Measurements from ENCODE around the gene RUNDC3A. TPM values are rescaled to one million over a fixed set of nuclear protein-coding genes. Genes with fewer than 3 reads are reported as not detected.

RUNDC3A gene
- total RNA-seq, 2 donors from 2014 or later, result 0.37 to 0.55 TPM

DNA sequence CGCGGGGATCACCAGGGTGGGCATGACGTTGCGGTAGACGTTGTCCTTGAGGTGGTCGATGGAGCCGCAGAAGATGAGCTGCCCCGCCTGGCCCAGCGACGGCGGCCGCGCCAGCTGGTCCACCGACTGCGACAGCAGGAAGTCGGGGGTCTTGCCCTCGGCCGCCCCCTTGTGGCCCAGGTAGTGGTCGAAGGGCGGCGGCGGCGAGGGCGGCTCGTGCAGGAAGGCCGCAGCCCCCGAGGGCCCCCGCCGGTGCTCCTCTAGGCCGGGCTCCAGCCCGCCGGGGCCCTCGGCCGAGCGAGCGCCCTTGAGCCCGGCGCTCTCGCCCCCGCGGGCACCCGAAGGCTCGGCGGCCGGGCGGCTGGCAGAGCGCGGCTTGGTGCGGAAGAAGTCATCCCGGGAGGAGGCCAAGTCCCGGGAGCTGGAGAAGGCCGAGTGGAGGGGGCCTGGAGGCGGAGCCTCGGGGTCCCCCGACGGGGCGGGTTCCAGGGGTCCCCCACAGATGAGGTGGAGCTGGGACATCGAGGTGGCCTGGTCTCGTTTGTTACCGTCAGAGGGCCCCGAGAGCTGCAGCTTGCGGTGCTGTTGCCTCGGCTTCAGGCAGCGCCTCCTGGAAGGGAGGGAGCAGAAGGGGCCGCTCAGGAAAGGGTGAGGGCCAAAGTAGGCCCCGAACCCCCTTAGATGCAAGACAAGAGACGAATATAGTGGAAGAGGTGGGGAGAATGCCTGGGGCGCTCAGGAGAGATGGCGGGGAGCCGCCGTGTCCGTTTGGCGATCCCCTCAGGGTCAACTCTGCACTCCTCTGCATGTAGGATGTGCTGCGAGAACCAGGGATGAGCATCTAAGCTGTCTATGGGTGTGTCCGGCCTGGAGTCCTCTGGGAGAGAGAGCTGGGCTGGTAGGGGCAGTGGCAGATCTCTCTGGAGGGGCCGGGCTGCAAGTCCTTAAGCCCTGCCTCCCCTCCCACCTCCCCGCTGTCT lies 46.5 kb downstream of the RUNDC3A start:
- Mint-ChIP-seq H3K4me1 (peaks cover 13% of the 10 kb centered on the region), H3K27ac (no peak overlapping the region), H3K4me3 (peak overlapping the region; percentile 77), H3K36me3 (ENCODE audit: low read depth) (peaks cover 2% of the 10 kb centered on the region), H3K27me3 (no peaks in the 10 kb centered on the region)
- H3K9me3 ChIP-seq (ENCODE audit: control insufficient read depth, low read length, poor library complexity, severe bottlenecking), result no peaks in the 10 kb centered on the region
- ATAC-seq (peak; percentile 51), DNase-seq (peak; percentile 38 to 57 (median 44))

DNA sequence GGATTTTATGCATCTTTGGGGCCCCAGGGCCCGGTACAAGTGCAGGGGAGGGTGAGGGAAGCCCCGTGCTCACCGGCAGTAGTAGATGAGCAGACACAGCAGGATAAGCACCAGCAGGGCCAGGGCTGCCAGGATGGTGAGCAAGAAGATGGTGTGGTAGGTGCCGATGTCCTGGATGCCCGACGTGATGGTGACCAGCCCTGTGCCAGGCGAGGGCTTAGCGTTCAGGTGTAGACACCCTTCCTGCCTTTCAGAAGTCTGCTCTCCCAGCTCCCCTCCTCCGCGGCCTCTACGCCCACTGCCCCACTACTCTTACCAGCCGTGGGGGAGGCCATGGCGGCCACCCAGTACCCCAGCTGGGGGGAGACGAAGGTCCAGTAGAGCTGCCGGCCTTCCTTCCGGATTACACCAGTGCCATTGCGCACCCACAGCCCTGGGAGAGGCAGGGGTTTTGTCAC lies 47.3 kb downstream of the RUNDC3A start:
- Mint-ChIP-seq H3K36me3 (ENCODE audit: low read depth) (peaks cover 2% of the 10 kb centered on the region), H3K27me3 (peaks cover 6% of the 10 kb centered on the region), H3K4me3 (no peak overlapping the region), H3K4me1 (peaks cover 11% of the 10 kb centered on the region), H3K27ac (no peak overlapping the region)
- DNase-seq (no peak), ATAC-seq (no peak)
- no peaks in the 10 kb centered on the region for H3K9me3 ChIP-seq (ENCODE audit: control insufficient read depth, low read length, poor library complexity, severe bottlenecking)

DNA sequence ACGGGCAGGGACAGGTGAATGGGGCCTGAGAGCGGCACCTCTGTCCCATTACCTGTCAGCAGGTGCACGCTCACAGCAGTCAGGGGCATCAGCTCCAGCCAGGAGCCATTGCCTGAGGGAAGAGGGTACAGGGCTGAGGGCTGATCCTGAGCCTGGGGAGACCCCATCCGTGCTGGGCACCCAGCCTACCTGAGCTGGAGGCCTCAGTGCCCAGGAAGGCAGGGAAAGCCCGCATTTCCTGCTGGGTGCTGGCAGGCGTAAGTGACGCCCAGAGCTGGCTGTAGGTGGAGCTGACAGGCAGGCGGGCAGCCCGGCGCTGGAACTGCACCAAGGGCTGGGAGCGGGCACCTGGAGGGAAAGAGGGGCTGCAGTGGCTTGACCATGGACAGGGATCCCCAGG lies 47.8 kb downstream of the RUNDC3A start:
- Mint-ChIP-seq H3K27me3 (peaks cover 6% of the 10 kb centered on the region), H3K4me3 (no peak overlapping the region), H3K4me1 (peaks cover 11% of the 10 kb centered on the region), H3K27ac (no peak overlapping the region), H3K36me3 (ENCODE audit: low read depth) (peaks cover 2% of the 10 kb centered on the region)
- H3K9me3 ChIP-seq (ENCODE audit: control insufficient read depth, low read length, poor library complexity, severe bottlenecking), result no peaks in the 10 kb centered on the region
- DNase-seq (no peak), ATAC-seq (no peak)

DNA sequence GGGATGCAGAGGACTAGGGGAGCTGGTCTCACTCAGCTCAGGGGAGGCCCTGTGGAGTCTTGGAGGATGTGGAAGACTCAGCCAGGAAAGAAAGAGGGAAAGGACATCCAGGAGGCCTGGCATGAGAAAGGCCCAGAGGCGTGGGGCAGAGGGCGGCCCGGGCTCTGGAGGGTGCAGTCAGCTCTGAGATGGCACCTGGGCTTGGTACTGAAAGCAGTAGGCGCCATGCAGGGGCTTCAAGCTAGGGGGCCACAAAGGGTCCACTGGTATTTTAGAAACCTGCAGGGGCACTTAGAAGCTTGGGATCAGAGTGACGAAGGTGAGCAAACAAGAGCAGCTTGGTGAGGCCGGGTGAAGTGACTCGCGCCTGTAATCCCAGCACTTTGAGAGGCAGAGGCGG lies 49.7 kb downstream of the RUNDC3A start:
- no peak for DNase-seq
- H3K27me3 Mint-ChIP-seq, result peaks cover 10% of the 10 kb centered on the region
- no peaks in the 10 kb centered on the region for H3K36me3 Mint-ChIP-seq (ENCODE audit: low read depth)
- peaks cover 7% of the 10 kb centered on the region for H3K4me1 Mint-ChIP-seq
- ATAC-seq, result no peak
- no peak overlapping the region for H3K27ac Mint-ChIP-seq
- no peak overlapping the region for H3K4me3 Mint-ChIP-seq
- no peaks in the 10 kb centered on the region for H3K9me3 ChIP-seq (ENCODE audit: control insufficient read depth, low read length, poor library complexity, severe bottlenecking)

DNA sequence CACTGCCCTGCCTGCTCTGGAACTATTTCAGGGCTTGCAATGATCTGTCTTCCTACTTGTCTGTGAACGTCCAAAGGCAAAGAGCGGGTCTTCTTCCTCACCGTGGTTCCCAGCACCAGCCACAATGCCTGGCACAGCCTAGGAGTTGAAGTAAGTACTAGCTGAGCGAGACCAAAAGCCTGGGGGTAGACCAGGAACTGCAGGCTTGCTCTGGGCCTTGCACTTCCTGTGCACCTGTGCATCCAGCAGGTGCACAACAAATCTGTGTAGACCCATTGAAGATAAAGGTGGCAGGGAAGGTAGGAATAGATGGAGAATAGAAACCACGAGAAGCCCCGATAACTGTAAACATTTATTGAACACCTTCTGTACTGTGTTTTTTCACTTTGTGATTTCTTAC lies 50.6 kb downstream of the RUNDC3A start:
- Mint-ChIP-seq H3K4me3 (no peak overlapping the region), H3K27ac (no peak overlapping the region), H3K4me1 (peaks cover 7% of the 10 kb centered on the region), H3K27me3 (peaks cover 10% of the 10 kb centered on the region), H3K36me3 (ENCODE audit: low read depth) (no peaks in the 10 kb centered on the region)
- DNase-seq (no peak), ATAC-seq (no peak)
- H3K9me3 ChIP-seq (ENCODE audit: control insufficient read depth, low read length, poor library complexity, severe bottlenecking), result no peaks in the 10 kb centered on the region

DNA sequence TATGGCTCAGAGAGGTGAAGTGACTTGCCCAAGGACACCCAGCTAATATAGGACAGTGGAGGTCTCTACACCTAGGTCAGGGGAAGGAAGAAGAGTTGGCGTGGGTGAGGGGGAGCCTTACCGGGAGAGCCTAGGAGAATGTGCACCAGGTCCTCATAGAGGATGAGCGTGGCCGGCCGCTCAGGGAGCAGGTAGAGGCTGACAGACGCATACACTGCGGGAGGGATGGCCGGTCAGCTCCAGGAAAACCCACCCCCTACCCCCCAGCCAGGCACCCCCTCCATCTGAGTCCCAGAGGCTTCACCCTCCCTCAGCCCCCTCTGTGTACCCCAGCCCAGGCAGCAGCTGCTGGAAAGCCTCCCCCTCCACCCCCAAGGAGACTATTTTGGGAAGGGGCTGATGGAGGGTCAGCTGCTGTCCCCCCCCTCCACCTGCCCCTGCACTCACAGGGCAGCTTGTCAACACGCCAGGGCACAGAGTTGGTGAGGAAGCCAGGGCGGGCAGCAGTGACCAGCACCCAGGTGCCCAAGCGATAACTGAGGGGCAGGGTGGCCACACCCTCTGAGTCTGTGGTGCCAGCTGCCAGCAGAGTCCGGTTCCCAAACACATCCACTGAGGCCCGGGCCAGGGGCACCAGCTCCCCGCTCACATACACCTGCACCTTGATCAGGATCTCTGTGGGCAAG lies 51.2 kb downstream of the RUNDC3A start:
- DNase-seq (no peak), ATAC-seq (no peak)
- peaks cover 12% of the 10 kb centered on the region for H3K27me3 Mint-ChIP-seq
- no peak overlapping the region for H3K27ac Mint-ChIP-seq
- H3K4me3 Mint-ChIP-seq, result no peak overlapping the region
- no peaks in the 10 kb centered on the region for H3K9me3 ChIP-seq (ENCODE audit: control insufficient read depth, low read length, poor library complexity, severe bottlenecking)
- peaks cover 7% of the 10 kb centered on the region for H3K4me1 Mint-ChIP-seq
- no peaks in the 10 kb centered on the region for H3K36me3 Mint-ChIP-seq (ENCODE audit: low read depth)

DNA sequence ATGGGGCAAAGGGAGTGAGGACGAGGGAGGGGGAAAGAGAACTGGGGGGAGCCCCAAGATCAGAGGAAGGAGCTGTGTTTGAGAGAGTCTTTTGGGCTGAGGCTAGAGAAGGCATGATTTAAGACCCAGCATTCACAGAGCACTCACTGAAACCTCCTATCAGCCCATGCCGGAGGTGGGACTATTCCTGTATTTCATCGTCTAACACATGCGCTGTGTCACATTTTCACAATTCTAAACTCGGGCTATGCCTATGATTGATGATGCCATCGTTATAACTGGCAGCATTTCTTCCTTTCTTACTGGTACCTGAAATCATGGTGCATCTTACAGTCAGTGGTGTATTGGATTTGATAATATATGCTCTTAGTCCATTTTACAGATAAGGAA lies 51.7 kb downstream of the RUNDC3A start:
- ATAC-seq, result no peak
- no peaks in the 10 kb centered on the region for H3K9me3 ChIP-seq (ENCODE audit: control insufficient read depth, low read length, poor library complexity, severe bottlenecking)
- Mint-ChIP-seq H3K36me3 (ENCODE audit: low read depth) (no peaks in the 10 kb centered on the region), H3K4me3 (no peak overlapping the region), H3K27me3 (peaks cover 17% of the 10 kb centered on the region), H3K4me1 (peaks cover 7% of the 10 kb centered on the region), H3K27ac (no peak overlapping the region)
- DNase-seq, result no peak

DNA sequence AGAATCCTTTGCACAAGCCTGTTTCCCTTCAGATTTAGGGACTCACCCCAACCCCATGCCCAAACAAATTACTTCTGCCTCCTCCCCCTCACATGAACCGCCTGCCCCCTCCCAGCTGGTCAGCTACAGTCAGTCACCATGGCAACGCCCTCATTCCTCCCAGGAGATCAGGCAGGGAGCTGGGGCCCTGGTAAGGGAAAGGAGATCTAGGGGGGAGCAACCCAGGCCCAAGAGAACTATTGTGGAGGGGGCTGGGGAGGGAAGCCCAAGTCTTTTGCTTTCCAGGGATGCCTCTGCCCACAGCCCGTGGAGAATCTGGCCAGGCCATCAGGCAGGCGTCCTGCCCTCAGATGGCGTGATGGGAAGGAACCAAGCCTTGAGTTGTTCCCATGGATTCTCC lies 52.4 kb downstream of the RUNDC3A start:
- Mint-ChIP-seq H3K27ac (no peak overlapping the region), H3K36me3 (ENCODE audit: low read depth) (no peaks in the 10 kb centered on the region), H3K4me1 (peaks cover 7% of the 10 kb centered on the region), H3K27me3 (peaks cover 24% of the 10 kb centered on the region), H3K4me3 (no peak overlapping the region)
- ATAC-seq, result no peak
- no peak for DNase-seq
- H3K9me3 ChIP-seq (ENCODE audit: control insufficient read depth, low read length, poor library complexity, severe bottlenecking), result no peaks in the 10 kb centered on the region

DNA sequence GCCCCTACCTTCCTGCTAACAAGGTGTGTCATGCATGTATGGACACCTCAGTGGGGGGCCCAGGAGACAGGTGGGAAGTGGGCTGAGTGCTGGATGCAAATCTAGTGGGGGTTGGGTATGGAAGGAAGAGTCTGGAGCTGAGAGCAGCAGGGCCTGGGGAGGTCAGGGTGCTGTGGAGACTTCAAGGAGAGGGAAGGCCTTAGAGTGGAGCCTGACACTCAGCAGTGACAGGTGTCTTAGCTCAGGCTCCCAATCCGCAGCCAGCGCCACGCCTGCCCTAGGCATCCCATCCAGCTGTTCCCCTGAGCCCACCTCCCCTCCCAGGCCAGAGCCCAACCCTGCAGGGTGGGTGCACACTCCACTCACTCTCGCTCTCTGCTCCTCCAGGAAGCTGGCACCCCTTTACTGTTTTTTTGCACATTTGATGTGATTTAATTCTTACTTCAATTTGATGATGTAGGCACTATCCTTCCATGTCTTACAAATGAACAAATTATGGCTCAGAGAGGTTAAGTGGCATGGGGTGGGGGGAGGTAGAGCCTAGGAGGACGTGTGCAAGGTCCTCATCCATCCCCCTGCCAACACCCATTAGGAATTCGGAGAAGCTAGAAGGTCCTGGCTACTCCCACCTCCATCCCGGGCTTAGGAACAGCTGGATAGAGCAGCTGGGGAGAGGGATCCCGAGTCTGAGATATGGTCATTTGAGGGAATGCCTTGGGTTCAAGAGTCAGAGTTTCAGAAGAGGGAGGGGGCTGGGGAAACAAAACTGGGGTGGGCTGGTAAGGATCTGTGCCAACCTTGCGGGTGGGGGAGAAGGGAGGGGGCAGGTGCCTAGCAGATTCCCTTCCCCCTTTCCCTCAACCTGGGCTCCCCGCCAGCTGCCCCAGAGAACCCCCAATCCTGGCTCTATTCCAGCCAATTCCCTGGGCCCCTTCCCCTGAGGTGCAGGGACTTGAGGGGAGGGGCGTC lies 53.2 kb downstream of the RUNDC3A start:
- Mint-ChIP-seq H3K27me3 (peaks cover 32% of the 10 kb centered on the region), H3K4me3 (peak overlapping the region; percentile 31), H3K4me1 (peaks cover 7% of the 10 kb centered on the region), H3K27ac (no peak overlapping the region), H3K36me3 (ENCODE audit: low read depth) (no peaks in the 10 kb centered on the region)
- DNase-seq (no peak), ATAC-seq (no peak)
- no peaks in the 10 kb centered on the region for H3K9me3 ChIP-seq (ENCODE audit: control insufficient read depth, low read length, poor library complexity, severe bottlenecking)

DNA sequence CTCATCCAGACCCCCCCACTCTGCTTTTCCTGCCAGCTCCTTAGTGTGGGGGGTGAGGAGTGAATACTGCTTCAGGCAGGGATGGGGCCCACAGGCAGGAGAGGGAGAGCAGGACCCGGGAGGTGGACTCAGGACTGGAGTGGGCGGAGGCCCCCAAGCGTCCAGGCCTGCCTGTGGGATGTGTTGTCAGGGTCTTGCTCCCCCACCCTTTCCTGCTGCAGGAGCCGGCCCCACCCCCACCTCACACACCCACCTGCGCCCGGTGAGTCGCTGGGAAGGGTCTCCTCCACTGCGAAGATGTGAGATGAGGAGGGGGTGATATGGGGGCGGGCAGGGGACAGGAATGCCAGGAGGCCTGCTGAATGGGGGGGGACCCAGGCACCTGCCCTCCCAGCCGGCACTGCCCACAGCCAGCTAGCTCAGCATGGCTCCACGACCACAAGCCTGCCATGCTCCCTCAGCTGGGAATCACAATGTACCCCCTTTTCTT lies 54.1 kb downstream of the RUNDC3A start:
- Mint-ChIP-seq H3K36me3 (ENCODE audit: low read depth) (no peaks in the 10 kb centered on the region), H3K27me3 (peaks cover 41% of the 10 kb centered on the region), H3K4me1 (peaks cover 7% of the 10 kb centered on the region), H3K4me3 (peak overlapping the region; percentile 80), H3K27ac (no peak overlapping the region)
- ATAC-seq (no peak), DNase-seq (no peak)
- H3K9me3 ChIP-seq (ENCODE audit: control insufficient read depth, low read length, poor library complexity, severe bottlenecking), result no peaks in the 10 kb centered on the region

DNA sequence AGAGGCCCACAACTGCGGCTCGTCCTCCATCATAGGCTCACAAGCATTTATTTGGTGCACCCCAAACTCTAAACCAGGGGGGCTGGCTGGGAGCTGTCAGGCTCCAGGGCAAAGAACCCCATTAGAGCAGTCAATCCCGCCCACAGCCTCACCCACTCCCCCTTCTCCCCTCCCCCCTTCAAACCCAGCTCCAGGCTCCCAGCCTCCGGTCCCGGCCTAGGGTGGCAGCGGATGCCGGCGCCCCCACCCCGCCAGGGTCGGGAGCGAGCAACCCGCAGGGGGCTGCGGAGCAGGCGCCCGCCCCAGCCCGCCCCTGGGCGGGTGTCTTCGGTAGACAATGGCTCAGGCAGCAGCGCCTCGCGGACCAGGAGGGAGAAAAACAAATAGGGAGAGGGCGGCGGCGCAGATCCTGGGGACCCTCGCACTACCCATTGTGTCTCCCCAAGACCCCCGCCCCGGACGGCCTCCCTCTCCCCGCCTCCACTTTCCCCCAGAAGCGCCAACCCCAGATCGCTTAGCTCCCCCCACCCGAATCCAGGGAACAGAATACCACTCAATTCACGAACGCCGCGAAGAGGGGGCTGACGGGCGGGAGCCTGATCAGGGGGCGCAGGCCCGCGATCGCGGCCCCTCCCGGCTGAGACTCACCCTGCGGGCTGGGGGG lies 54.7 kb downstream of the RUNDC3A start:
- no peak overlapping the region for H3K27ac Mint-ChIP-seq

DNA sequence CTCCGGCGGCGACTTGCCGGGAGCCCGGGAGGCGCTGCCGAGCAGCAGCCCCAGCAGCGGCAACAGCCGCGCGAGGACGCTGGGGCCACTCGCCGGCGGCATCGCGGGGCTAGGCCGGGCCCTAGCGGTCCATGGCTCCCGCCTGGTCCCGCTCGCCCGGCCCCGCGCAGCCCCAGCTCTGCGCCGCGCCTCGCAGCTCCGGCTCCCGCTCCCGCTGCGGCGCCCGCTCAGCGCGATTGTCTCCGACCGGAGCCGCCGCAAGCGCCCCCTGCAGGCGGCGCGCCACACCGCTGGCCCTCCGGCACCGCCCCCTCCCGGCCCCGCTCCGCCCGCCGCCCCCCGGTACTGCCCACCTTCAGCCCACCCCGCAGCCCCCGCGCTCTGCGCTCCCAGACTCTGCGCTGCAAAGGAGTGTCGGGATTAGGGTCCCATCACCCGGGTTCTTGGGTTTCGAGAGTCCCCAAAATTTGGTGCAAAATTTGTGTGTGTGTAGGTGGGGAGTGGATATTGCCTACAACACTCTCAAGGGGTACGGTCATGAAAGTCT lies 55.3 kb downstream of the RUNDC3A start, which contains the start of gene FAM171A2:
FAM171A2 (minus strand) TSS at position 241 of the 547 bp plus-strand sequence; CDS start at position 102, 139 bp downstream.
- H3K9me3 ChIP-seq (ENCODE audit: control insufficient read depth, low read length, poor library complexity, severe bottlenecking), result no peaks in the 10 kb centered on the region
- Mint-ChIP-seq H3K4me3 (peak within 1 kb of the TSS; percentile 86), H3K27ac (no peak within 1 kb of the TSS), H3K27me3 (peaks cover 44% of the 10 kb centered on the region), H3K4me1 (peaks cover 9% of the 10 kb centered on the region), H3K36me3 (ENCODE audit: low read depth) (no peaks in the 10 kb centered on the region)
- DNase-seq (peak; percentile 65 to 73 (median 65)), ATAC-seq (peak; percentile 93)

More for the DNA sequence above, 54.7 kb downstream of the RUNDC3A start:
- H3K9me3 ChIP-seq (ENCODE audit: control insufficient read depth, low read length, poor library complexity, severe bottlenecking), result no peaks in the 10 kb centered on the region
- H3K4me3 Mint-ChIP-seq, result peak overlapping the region; percentile 80
- peak; percentile 28 for ATAC-seq
- peaks cover 44% of the 10 kb centered on the region for H3K27me3 Mint-ChIP-seq
- peaks cover 10% of the 10 kb centered on the region for H3K4me1 Mint-ChIP-seq
- DNase-seq, result no peak
- H3K36me3 Mint-ChIP-seq (ENCODE audit: low read depth), result no peaks in the 10 kb centered on the region
